ENCODE results near the gene SPC25. TPM values are rescaled to one million over a fixed set of nuclear protein-coding genes. Genes with fewer than 3 reads are reported as not detected.

Gene SPC25
- total RNA-seq, 1 donor from 2014 or later: 0.38 TPM

DNA sequence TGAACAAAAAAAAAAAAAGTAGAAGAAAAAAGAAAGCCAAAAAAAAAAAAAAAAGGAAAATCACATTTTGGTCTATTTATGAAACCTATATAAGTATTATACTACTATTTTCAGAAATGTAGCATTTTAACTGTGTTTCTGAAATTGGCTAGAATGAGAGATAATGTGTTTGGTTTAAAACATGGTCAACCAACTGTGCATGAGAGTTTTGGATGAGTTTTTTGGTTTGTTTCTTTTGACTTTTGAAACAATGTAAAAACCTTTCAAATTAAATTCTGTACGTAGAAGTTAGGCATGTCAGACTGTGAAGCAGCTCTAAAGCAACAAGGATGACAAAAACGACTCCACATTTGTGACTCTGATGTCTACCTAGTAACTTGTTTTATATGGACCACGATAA, 34.6 kb downstream of the SPC25 start:
- H3K4me1 ChIP-seq: no peaks in the 10 kb centered on the region
- intact Hi-C loops (cut with DNase I): no loop called here
- DNase-seq (no peak), ATAC-seq (no peak)
- no peaks in the 10 kb centered on the region for H3K27me3 ChIP-seq
- H3K36me3 ChIP-seq: peaks cover 3% of the 10 kb centered on the region
- H3K9me3 ChIP-seq: no peaks in the 10 kb centered on the region
- no peak overlapping the region for H3K4me3 ChIP-seq
- no peak overlapping the region for H3K27ac ChIP-seq
- TF ChIP-seq CTCF (IDR thresholded peaks at IDR 0.05): no peak

DNA sequence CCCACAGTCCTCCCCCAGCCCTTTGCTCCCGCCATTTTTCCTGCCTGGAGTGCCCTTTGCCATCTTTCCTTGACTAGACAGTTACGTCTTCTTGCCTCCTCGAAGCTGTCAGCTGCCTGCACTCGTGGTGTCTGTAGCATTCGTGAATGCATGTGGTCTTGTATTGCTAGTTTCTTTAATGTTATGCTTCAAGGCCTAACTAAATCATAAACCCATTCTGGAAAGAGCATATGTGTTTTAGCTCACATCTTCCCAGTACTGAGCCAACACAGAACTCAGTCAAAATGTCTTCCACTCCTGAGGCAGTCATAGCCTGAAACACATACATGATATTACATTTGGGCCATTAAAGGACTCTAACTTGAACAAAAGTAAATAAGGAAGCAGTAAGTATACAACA, 35.6 kb downstream of the SPC25 start:
- no peak for ATAC-seq
- intact Hi-C loops (cut with DNase I): no loop called here
- H3K36me3 ChIP-seq: no peaks in the 10 kb centered on the region

DNA sequence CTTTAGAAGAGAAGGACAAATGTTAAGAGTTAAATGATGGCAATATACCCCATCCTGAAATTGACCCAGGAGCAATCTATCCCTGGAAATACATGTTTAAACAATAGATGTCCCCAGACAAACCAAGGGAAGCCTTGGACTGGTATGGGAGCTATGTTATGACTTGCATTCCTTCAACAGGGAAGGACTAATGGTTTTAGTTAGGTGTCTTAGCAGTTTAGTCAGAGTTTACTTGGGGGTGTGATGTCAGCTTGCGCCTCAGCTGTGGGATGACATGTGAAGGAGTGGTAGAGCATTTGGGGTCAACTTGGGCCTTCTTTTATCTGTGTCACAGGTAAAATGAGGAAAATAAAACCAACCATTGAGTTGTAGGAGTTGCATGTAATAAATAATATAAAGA, 36.8 kb downstream of the SPC25 start:
- DNase-seq (no peak), ATAC-seq (no peak)
- no peak overlapping the region for H3K27ac ChIP-seq
- H3K9me3 ChIP-seq: no peaks in the 10 kb centered on the region
- intact Hi-C loops (cut with DNase I): no loop called here
- H3K36me3 ChIP-seq: no peaks in the 10 kb centered on the region
- no peaks in the 10 kb centered on the region for H3K4me1 ChIP-seq
- H3K4me3 ChIP-seq: no peak overlapping the region
- TF ChIP-seq CTCF (IDR thresholded peaks at IDR 0.05): no peak
- no peaks in the 10 kb centered on the region for H3K27me3 ChIP-seq

More for the DNA sequence above, 35.6 kb downstream of the SPC25 start:
- Histone ChIP-seq H3K4me1 (no peaks in the 10 kb centered on the region), H3K9me3 (no peaks in the 10 kb centered on the region), H3K27me3 (no peaks in the 10 kb centered on the region), H3K27ac (no peak overlapping the region), H3K4me3 (no peak overlapping the region)
- TF ChIP-seq CTCF (IDR thresholded peaks at IDR 0.05): no peak
- DNase-seq: no peak

GRCh38 chr2:168852481-168852880, 37.7 kb downstream of the SPC25 start:
- TF ChIP-seq CTCF (IDR thresholded peaks at IDR 0.05): no peak
- H3K9me3 ChIP-seq: no peaks in the 10 kb centered on the region
- H3K27me3 ChIP-seq: no peaks in the 10 kb centered on the region
- no peaks in the 10 kb centered on the region for H3K4me1 ChIP-seq
- DNase-seq (no peak), ATAC-seq (no peak)
- no peak overlapping the region for H3K4me3 ChIP-seq
- intact Hi-C loops (cut with DNase I): no loop called here
- H3K27ac ChIP-seq: no peak overlapping the region
- H3K36me3 ChIP-seq: no peaks in the 10 kb centered on the region

DNA sequence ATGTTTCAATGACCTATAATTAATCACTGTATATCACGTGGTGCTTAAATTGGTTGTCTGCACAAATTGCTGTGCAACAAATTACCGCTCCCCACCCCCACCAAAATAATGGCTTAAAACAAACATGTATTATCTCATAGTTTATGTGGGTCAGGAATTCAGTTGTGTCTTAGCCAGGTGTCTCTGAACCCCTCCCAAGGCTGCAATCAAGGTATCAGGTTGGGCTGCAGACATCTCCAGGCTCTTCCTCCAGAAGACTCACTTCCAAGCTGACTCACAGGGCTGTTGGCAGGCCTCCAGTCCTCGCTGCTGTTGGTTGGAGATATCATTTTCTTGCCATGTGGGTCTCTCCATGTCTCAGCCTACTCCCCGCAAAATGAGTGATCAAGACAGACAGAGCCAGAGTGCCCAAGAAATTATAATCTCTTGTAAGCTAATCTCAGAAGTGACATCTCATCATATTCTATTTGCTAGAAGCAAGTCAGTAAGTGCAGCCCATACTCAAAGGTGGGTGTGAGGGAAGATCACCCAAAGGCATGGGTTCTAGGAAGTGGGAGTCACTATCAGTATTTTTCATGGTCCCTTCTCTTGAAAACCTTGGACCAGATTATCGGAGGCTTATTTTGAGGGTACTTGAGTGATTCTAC, 38.4 kb downstream of the SPC25 start:
- DNase-seq: no peak

More for the DNA sequence above, 38.4 kb downstream of the SPC25 start:
- H3K36me3 ChIP-seq: no peaks in the 10 kb centered on the region
- no peaks in the 10 kb centered on the region for H3K9me3 ChIP-seq
- intact Hi-C loops (cut with DNase I): no loop called here
- H3K27ac ChIP-seq: no peak overlapping the region
- TF ChIP-seq CTCF (IDR thresholded peaks at IDR 0.05): no peak
- ATAC-seq: no peak
- H3K27me3 ChIP-seq: no peaks in the 10 kb centered on the region
- no peaks in the 10 kb centered on the region for H3K4me1 ChIP-seq
- H3K4me3 ChIP-seq: no peak overlapping the region

Data from upper lobe of right lung (tissue), 1 donor.